Breast epithelium (tissue), 3 donors: ENCODE data around the gene TOX2.
"Not testable (repeated sequence)": the region's sequence is repeated elsewhere in the genome, so short reads cannot be mapped to it uniquely, and the experiment has no call there.

Experiments
- POLR2A ChIP-seq: fragments of 450-650 bp; IDR thresholded peaks from one replicate; pipeline ENCODE4 v1.6.1; 2016; ENCODE audit warnings: antibody characterized with exemption, mild to moderate bottlenecking, moderate library complexity
- POLR2AphosphoS5 ChIP-seq, 3 donors: sonication (generic); formaldehyde crosslinking; IDR thresholded peaks; one replicate each; pipeline ENCODE4 v1.6.1; 2017; ENCODE audit warnings: antibody characterized with exemption in 3 of 3
- TF ChIP-seq, protein P1 (sequence below), 3 donors: fragments of 450-650 bp; IDR thresholded peaks; one replicate each; pipeline ENCODE4 v1.5.1; 2016 to 2017; ENCODE audit warnings: antibody characterized with exemption in 3 of 3, mild to moderate bottlenecking in 3 of 3, moderate library complexity in 3 of 3

GRCh38 chr20:44044712-44045111 lies 130.1 kb downstream of the TOX2 start:
- TF ChIP-seq, protein P1, sequence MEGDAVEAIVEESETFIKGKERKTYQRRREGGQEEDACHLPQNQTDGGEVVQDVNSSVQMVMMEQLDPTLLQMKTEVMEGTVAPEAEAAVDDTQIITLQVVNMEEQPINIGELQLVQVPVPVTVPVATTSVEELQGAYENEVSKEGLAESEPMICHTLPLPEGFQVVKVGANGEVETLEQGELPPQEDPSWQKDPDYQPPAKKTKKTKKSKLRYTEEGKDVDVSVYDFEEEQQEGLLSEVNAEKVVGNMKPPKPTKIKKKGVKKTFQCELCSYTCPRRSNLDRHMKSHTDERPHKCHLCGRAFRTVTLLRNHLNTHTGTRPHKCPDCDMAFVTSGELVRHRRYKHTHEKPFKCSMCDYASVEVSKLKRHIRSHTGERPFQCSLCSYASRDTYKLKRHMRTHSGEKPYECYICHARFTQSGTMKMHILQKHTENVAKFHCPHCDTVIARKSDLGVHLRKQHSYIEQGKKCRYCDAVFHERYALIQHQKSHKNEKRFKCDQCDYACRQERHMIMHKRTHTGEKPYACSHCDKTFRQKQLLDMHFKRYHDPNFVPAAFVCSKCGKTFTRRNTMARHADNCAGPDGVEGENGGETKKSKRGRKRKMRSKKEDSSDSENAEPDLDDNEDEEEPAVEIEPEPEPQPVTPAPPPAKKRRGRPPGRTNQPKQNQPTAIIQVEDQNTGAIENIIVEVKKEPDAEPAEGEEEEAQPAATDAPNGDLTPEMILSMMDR (IDR thresholded peaks at IDR 0.05) = not testable (repeated sequence)
- TF ChIP-seq POLR2A; POLR2AphosphoS5 (IDR thresholded peaks at IDR 0.05): not testable (repeated sequence)
